NCI-H1930 (cell line): ENCODE measurements around the gene TNFRSF25.
A peak's percentile ranks its signal among the peaks of the same experiment; 100 is the strongest.
"Not testable (repeated sequence)": the region's sequence is repeated elsewhere in the genome, so short reads cannot be mapped to it uniquely, and the experiment has no call there.

Source experiments
- DNase-seq, 2 experiments: peaks; one replicate each; lab custom pipeline; 2025; lab: John Stamatoyannopoulos, UW

The TNFRSF25 gene

GRCh38 chr1:6501279-6501813, 35.4 kb upstream of the TNFRSF25 start:
- no peak for DNase-seq

- DNase-seq: no peak
Measured at GRCh38 chr1:6500544-6501278, 34.7 kb upstream of the TNFRSF25 start.

GRCh38 chr1:6499296-6499695, 33.3 kb upstream of the TNFRSF25 start:
- no peak for DNase-seq

- DNase-seq: no peak
Measured at GRCh38 chr1:6498576-6499111, 32.7 kb upstream of the TNFRSF25 start.

- no peak for DNase-seq
Measured at GRCh38 chr1:6497867-6498575, 32.0 kb upstream of the TNFRSF25 start.

- DNase-seq: peak; percentile 42
Measured at GRCh38 chr1:6497215-6497866, 31.4 kb upstream of the TNFRSF25 start.

- DNase-seq: no peak
Measured at GRCh38 chr1:6496890-6497214, 30.9 kb upstream of the TNFRSF25 start.

GRCh38 chr1:6496365-6496721, 30.4 kb upstream of the TNFRSF25 start:
- DNase-seq: no peak

GRCh38 chr1:6495540-6496364, 29.8 kb upstream of the TNFRSF25 start:
- no peak for DNase-seq

GRCh38 chr1:6495041-6495441, 29.1 kb upstream of the TNFRSF25 start:
- no peak for DNase-seq

GRCh38 chr1:6494627-6495026, 28.7 kb upstream of the TNFRSF25 start:
- no peak for DNase-seq

- DNase-seq: not testable (repeated sequence)
Measured at GRCh38 chr1:6493834-6494223, 27.9 kb upstream of the TNFRSF25 start.

- no peak for DNase-seq
Measured at GRCh38 chr1:6491966-6492365, 26.0 kb upstream of the TNFRSF25 start.

GRCh38 chr1:6491480-6491962, 25.5 kb upstream of the TNFRSF25 start, which contains the start of gene PLEKHG5:
TSS of gene PLEKHG5 (minus strand) at chr1:6491667. CDS start at chr1:6477571, 14,096 bp downstream.
- no peak for DNase-seq

GRCh38 chr1:6491081-6491449, 25.1 kb upstream of the TNFRSF25 start:
- DNase-seq: no peak

GRCh38 chr1:6490181-6491080, 24.5 kb upstream of the TNFRSF25 start:
- peak; percentile 41 to 77 for DNase-seq

GRCh38 chr1:6489799-6490180, 23.8 kb upstream of the TNFRSF25 start:
- DNase-seq: peak; percentile 55 to 74

GRCh38 chr1:6489383-6489765, 23.4 kb upstream of the TNFRSF25 start:
- DNase-seq: no peak

GRCh38 chr1:6488602-6489382, 22.8 kb upstream of the TNFRSF25 start:
- no peak for DNase-seq
